Measurements from ENCODE around the gene SLC1A5.

- TF ChIP-seq CTCF (IDR thresholded peaks at IDR 0.05; ENCODE audit: low read length) (no peak), EZH2phosphoT487 (IDR thresholded peaks at IDR 0.05; ENCODE audit: low read length) (no peak), EZH2 (optimal IDR thresholded peaks at IDR 0.05; ENCODE audit: low read depth, low read length) (no peak)
These were observed 56.0 kb downstream of the SLC1A5 start for GRCh38 chr19:46732172-46732938.

All from MM.1S (cell line).